Activated T-cell treated with anti-CD3 and anti-CD28 coated beads, Interleukin-2, amount 50 U/mL, for 72 hours (primary cell): ENCODE data around the gene DNAL4. TPM values are rescaled to one million over a fixed set of nuclear protein-coding genes. Genes with fewer than 3 reads are reported as not detected.
A peak's percentile ranks its signal among the peaks of the same experiment; 100 is the strongest.
"Not testable (repeated sequence)": the region's sequence is repeated elsewhere in the genome, so short reads cannot be mapped to it uniquely, and the experiment has no call there.

Experiments
- ATAC-seq, 2 donors: fragments of 150-1000 bp; cut with Tn5 transposase; replicated peaks in 1 of 2; 2 replicates each; pipeline ENCODE4 v1.10.0; 2021; ENCODE audit warnings: moderate library complexity in 2 of 2, mild to moderate bottlenecking in 1 of 2
- DNase-seq, 2 donors: peaks; one replicate each; pipeline ENCODE4 v3.0.0; 2021 to 2022; ENCODE audit warnings: mixed read lengths in 1 of 2
- H3K27ac Mint-ChIP-seq: one replicate; pipeline ENCODE4 v1.8.0; 2022; ENCODE audit warnings: mild to moderate bottlenecking, moderate library complexity, mixed read lengths
- H3K27me3 Mint-ChIP-seq: one replicate; pipeline ENCODE4 v1.8.0; 2022; ENCODE audit warnings: low read depth, mixed read lengths
- H3K36me3 Mint-ChIP-seq, 2 donors: one replicate each; pipeline ENCODE4 v1.8.0; 2022; ENCODE audit warnings: mixed read lengths in 2 of 2, mild to moderate bottlenecking in 1 of 2; ENCODE audit not compliant: insufficient read depth in 2 of 2
- H3K4me1 Mint-ChIP-seq: one replicate; pipeline ENCODE4 v1.8.0; 2022; ENCODE audit warnings: low read depth, mixed read lengths
- H3K4me3 Mint-ChIP-seq, 2 donors: one replicate each; pipeline ENCODE4 v1.8.0; 2022; ENCODE audit warnings: mild to moderate bottlenecking in 2 of 2, mixed read lengths in 2 of 2, moderate library complexity in 2 of 2
- H3K9me3 Mint-ChIP-seq, 2 donors: one replicate each; pipeline ENCODE4 v1.8.0; 2022; ENCODE audit warnings: mixed read lengths in 2 of 2
- total RNA-seq, 2 donors: library from RNA; stranded (reverse); gene quantifications; one replicate each; pipeline ENCODE4 v1.2.3, GENCODE V29; 2022

The DNAL4 gene
- total RNA-seq, 2 donors from 2014 or later = 10.6 to 16.6 TPM

DNA sequence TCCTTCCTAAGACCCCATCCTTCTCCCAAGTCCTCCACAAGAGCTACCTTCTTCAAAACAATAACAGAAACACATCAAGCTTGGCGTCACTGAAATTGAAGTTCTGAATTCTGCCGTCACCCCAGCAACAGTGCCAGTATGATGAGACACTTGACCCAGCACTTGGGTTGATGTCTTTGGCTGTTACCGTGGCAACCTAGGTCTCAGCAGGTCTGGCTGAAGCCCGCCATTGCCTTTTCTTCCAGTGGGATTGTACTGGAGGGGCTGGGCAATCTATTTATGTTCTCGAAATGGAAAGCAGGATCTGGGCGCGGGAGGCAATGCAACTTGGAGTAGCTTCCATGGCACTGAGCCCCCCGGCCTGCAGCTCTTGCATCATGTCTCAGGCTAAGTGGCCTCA is 26.1 kb upstream of the DNAL4 start:
- H3K27me3 Mint-ChIP-seq = no peaks in the 10 kb centered on the region
- H3K27ac Mint-ChIP-seq = no peak overlapping the region
- no peak overlapping the region for H3K4me3 Mint-ChIP-seq
- H3K4me1 Mint-ChIP-seq = no peaks in the 10 kb centered on the region
- no peak for ATAC-seq
- no peak for DNase-seq
- H3K9me3 Mint-ChIP-seq = no peaks in the 10 kb centered on the region
- H3K36me3 Mint-ChIP-seq = no peaks in the 10 kb centered on the region

DNA sequence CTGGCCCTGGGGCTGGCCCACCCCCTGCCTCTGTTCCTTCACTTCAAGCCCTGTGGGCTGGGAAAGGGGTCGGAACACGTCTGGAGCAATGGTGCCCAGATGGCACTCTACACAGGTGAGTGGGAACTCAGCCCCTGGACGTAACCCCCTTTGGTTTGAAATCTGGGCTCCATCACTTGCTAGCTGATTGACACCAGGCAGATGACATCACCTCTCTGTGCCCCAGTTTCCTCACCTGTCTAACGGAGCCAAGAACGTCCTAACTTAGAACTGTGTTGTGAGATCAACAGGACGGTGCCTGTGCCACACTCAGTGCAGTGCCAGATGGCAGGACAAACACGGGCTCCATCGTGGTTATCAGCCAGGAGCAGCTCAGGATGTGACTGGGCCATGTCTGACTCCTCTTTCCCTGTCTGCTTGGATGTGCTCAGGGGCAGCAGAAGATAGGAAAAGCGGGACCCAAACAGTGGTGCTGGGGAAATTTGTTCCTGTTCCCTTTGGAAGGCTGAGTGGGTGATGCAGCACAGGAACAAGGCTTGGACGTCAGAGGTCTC is 25.5 kb upstream of the DNAL4 start:
- no peaks in the 10 kb centered on the region for H3K36me3 Mint-ChIP-seq
- H3K4me1 Mint-ChIP-seq = no peaks in the 10 kb centered on the region
- H3K27ac Mint-ChIP-seq = no peak overlapping the region
- no peaks in the 10 kb centered on the region for H3K9me3 Mint-ChIP-seq
- no peak overlapping the region for H3K4me3 Mint-ChIP-seq
- DNase-seq (no peak), ATAC-seq (no peak)
- H3K27me3 Mint-ChIP-seq = no peaks in the 10 kb centered on the region

DNA sequence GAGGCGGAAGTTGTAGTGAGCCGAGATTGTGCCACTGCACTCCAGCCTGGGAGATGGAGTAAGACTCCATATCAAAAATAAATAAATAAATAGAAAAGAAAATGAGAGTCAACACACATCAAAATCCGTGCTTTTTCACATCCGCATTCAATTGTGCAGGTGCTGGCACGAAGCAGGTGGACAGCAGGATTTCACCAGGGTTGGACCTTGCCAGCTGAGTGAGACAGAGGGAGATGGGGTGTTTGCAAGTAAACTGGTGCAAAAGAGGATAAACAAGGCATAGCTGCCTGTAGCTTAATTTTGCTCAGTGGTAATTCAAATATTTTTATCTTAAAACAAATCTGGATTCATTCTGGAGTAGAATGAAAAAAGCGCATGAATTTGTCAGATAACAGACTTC is 23.3 kb upstream of the DNAL4 start:
- Mint-ChIP-seq H3K27ac (no peak overlapping the region), H3K36me3 (no peaks in the 10 kb centered on the region), H3K27me3 (peaks cover 6% of the 10 kb centered on the region), H3K4me3 (no peak overlapping the region), H3K9me3 (no peaks in the 10 kb centered on the region), H3K4me1 (no peaks in the 10 kb centered on the region)
- DNase-seq (no peak), ATAC-seq (no peak)

DNA sequence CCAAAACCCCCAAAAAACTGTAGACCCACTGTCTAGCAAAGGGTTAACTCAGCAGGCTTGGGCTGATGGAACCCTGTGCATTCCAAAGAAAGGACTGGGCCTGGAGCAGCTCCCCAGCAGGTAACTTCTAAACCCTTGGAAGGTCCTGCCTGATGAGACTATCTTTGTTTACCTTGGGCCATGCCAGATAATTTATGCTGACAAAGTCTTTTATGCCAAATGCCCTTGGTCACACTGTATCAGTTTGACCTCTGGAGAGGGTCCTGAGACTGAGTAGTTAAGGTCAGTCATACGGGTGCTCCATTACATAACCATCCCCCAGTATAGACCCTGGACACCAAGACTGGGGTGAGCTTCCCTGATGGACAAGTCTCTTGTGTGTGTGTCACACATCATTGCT is 21.9 kb upstream of the DNAL4 start:
- Mint-ChIP-seq H3K9me3 (peaks cover 4% of the 10 kb centered on the region in 2 donors), H3K4me3 (no peak overlapping the region), H3K36me3 (peaks cover 0 to 3% of the 10 kb centered on the region in 2 donors), H3K27ac (no peak overlapping the region), H3K27me3 (peaks cover 11% of the 10 kb centered on the region), H3K4me1 (no peaks in the 10 kb centered on the region)
- DNase-seq (no peak), ATAC-seq (no peak)

DNA sequence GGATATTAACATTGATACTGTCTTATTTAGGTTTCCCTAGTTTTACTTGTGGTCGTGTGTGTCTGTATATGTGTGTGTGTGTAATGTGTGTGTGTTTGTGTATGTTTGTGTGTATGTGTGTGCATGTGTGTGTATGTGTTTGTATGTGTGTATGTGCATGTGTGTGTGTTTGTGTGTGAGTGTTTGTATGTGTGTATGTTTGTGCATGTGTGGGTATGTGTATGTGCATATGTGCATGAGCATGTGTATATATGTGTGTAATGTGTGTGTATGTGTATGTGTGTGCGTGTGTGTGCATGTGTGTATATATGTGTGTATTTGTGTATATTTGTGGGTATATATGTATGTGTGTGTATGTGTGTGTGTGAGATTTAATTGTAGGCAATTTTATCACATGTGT is 17.3 kb upstream of the DNAL4 start:
- DNase-seq (no peak), ATAC-seq (no peak)
- Mint-ChIP-seq H3K4me1 (no peaks in the 10 kb centered on the region), H3K27me3 (peaks cover 11% of the 10 kb centered on the region), H3K36me3 (peaks cover 3 to 8% of the 10 kb centered on the region in 2 donors), H3K27ac (no peak overlapping the region), H3K4me3 (no peak overlapping the region), H3K9me3 (peaks cover 8 to 12% of the 10 kb centered on the region in 2 donors)

DNA sequence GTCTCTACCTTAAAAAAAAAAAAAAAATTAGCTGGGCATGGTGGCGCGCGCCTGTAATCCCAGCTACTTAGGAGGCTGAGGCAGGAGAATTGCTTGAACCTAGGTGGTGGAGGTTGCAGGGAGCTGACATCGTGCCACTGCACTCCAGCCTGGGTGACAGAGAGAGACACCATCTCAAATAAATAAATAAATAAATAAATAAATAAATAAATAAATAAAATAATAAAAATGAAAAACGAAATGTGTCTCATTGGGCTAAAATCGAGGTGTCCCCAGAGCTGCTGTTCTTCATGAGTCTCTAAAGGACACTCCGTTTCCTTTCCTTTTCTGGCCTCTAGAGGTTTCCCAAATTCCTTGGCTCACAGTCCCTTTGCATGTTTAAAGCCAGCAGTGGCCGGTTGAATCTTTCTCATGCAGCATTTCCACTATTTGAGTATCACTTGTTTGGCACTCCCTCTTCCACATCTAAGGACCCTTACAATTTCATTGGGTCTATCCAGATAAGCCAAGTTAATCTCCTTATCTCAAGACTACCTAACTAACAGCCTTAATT is 11.2 kb upstream of the DNAL4 start:
- not testable (repeated sequence) for H3K9me3 Mint-ChIP-seq, H3K36me3 Mint-ChIP-seq, H3K4me3 Mint-ChIP-seq, H3K4me1 Mint-ChIP-seq, ATAC-seq, DNase-seq, H3K27ac Mint-ChIP-seq
- H3K27me3 Mint-ChIP-seq = peaks cover 16% of the 10 kb centered on the region

DNA sequence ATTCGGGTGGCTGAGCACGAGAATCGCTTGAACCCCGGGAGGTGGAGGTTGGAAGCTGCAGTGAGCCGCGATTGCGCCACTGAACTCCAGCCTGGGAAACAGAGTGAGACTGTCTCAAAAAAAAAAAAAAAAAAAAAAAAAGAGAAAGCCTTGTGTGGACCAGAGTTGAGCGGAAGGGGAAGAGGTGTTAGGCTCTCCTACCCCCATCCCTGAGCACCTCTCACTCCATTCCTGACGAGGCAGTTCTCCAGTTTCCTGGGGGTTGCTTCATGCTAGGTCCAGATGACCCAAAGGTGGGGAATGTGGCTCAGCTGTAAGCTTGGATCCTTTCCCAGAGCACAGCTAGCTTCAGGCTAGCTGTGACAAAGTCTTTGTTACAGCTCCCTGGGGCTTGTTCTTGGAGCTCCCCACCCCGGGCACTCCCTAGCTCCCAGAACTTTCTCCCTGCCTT is 8.8 kb upstream of the DNAL4 start:
- Mint-ChIP-seq H3K27ac (no peak overlapping the region), H3K9me3 (peaks cover 0 to 5% of the 10 kb centered on the region in 2 donors), H3K27me3 (peaks cover 16% of the 10 kb centered on the region), H3K36me3 (no peaks in the 10 kb centered on the region), H3K4me1 (peaks cover 7% of the 10 kb centered on the region), H3K4me3 (no peak overlapping the region)
- ATAC-seq = no peak
- DNase-seq = no peak

DNA sequence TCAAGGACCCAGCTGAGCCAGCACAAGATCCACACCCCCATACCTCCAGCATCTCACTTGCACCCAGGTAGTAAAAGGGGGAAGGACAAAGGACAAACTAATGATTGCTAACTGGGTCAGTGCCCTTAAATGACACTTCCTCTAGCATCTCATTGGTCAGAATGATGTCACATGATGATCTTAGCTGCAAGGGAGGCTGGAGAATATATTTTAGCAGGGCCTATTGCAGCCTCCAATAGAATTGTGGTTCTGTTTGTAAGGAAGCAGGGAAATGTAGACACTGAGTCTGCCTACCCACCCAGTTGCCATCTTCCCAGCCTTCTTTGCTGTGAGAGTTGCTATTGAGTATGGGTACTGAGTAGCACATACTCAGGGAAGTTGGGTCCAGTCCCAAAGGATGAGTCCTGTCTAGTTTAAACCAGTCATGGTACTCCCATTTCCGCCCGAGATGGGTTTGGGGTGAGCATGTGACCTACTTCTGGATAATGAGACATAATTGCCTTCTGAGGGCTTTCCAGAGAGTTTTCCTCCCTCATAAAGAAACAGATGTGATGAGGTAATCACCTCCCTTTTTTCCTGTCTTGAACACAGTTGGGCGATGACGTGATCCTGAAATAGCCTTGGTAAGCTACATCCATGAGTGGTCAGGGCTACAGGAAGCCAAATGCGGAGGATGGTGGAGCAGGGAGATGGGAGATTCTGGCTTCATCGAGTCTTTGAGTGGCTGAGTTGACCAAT is 5.5 kb upstream of the DNAL4 start:
- ATAC-seq (no peak), DNase-seq (no peak)
- Mint-ChIP-seq H3K9me3 (peaks cover 0 to 5% of the 10 kb centered on the region in 2 donors), H3K27me3 (peaks cover 10% of the 10 kb centered on the region), H3K27ac (no peak overlapping the region), H3K4me3 (no peak overlapping the region), H3K36me3 (no peaks in the 10 kb centered on the region), H3K4me1 (peaks cover 7% of the 10 kb centered on the region)

DNA sequence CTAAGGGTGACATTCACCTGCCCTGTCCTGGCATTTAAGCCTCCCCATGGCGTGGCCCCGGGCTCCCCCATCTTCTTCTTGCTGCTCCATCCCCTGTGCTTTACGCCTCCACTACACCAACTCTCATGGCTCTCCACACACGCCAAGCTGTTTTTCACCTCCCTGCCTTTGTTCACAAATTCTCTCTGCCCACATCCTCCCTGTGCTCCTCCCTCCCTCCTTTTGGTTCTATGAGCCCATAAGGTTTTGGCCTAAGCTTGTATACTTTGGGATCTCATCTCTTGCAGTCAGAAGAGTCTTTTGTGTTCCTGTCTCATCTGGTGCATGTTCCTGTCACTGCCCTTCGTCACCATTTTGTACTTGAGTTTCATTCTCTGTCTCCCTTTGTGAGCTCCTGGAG is 4.6 kb upstream of the DNAL4 start:
- H3K27ac Mint-ChIP-seq = no peak overlapping the region
- H3K9me3 Mint-ChIP-seq = peaks cover 0 to 5% of the 10 kb centered on the region in 2 donors
- DNase-seq (no peak), ATAC-seq (no peak)
- peaks cover 3% of the 10 kb centered on the region for H3K27me3 Mint-ChIP-seq
- peaks cover 7% of the 10 kb centered on the region for H3K4me1 Mint-ChIP-seq
- H3K4me3 Mint-ChIP-seq = no peak overlapping the region
- H3K36me3 Mint-ChIP-seq = no peaks in the 10 kb centered on the region

DNA sequence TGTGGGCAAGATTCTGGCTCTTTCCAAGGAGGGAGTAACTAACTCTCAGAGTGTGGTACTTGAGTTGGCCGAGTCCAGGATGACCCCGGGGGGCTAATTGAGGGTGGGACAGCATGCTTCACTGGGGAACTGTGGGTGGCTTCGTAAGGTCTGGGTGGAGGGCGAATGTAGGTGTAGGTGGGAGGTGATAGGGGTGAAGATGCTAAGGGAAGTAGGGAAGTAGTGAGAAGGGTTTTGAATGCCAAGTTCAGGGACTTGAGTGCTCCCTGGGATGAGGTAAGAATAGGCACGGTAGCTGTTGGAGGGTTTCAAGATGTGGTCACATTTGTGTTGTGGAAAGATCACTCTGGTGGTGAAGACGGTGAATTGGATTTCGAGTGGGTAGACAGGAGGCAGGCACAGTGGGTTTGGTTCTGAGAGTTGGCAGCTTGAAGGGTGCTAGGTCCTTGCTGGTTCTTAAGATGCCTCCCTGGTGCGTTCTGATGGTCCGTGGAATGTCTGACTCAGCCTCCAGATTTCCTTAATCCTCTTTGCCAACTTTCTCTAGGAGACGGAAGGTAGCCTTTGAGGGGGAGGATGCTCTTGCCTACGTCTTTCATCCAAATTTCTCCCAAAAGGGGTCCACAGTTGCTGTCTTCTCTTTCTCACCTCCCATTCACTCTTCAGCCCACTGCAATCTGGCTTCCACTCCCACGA is 2.5 kb upstream of the DNAL4 start:
- Mint-ChIP-seq H3K4me3 (no peak overlapping the region), H3K36me3 (peaks cover 2% of the 10 kb centered on the region in 2 donors), H3K27me3 (no peaks in the 10 kb centered on the region), H3K4me1 (peaks cover 14% of the 10 kb centered on the region), H3K9me3 (peaks cover 0 to 5% of the 10 kb centered on the region in 2 donors), H3K27ac (no peak overlapping the region)
- no peak for DNase-seq
- no peak for ATAC-seq

DNA sequence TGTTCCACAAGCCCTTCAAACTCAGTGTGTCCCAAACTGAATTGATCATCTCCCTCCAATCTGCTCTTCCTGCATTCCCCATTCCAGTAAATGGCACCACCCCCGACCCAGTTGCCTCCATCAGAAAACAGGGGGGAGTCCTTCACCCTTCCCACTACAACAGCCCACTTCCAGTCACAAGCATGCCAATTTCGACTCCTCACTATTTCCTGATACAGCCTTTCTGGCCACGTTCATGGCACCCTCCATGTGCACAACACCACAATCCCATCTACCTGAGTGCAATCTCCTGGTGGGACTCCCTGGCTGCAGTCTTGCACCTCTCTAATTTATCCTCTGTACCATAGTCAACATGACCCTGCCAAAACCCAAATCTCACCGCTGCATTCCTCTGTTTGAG is 1.6 kb upstream of the DNAL4 start:
- peaks cover 2% of the 10 kb centered on the region in 2 donors for H3K36me3 Mint-ChIP-seq
- no peak for DNase-seq
- no peak overlapping the region for H3K27ac Mint-ChIP-seq
- no peak for ATAC-seq
- H3K4me3 Mint-ChIP-seq = no peak overlapping the region
- peaks cover 14% of the 10 kb centered on the region for H3K4me1 Mint-ChIP-seq
- H3K27me3 Mint-ChIP-seq = no peaks in the 10 kb centered on the region
- H3K9me3 Mint-ChIP-seq = peaks cover 0 to 5% of the 10 kb centered on the region in 2 donors

DNA sequence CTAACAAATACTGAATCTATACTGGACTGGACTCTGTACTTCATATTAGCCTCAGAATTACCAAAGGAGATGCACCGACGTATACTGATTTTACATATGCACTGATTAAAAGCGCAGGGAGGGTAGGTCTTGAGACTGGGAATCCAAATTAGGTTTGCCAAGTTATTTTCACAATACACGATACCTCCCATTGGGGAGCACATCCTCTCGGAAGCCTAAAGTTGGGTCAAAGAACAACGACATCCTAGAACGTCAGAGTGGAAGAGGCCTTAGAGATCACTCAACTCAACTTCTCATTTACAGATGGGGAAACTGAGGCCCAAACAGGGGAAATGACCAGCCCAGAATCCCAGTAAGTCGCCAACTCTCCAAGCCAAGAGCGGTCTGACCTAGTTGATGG is 626 bp downstream of the DNAL4 start:
- DNase-seq (no peak), ATAC-seq (no peak)
- Mint-ChIP-seq H3K36me3 (peaks cover 2% of the 10 kb centered on the region in 2 donors), H3K27ac (peak overlapping the region; percentile 64), H3K4me3 (peak overlapping the region; percentile 92 to 94), H3K27me3 (no peaks in the 10 kb centered on the region), H3K9me3 (no peaks in the 10 kb centered on the region), H3K4me1 (peaks cover 8% of the 10 kb centered on the region)

DNA sequence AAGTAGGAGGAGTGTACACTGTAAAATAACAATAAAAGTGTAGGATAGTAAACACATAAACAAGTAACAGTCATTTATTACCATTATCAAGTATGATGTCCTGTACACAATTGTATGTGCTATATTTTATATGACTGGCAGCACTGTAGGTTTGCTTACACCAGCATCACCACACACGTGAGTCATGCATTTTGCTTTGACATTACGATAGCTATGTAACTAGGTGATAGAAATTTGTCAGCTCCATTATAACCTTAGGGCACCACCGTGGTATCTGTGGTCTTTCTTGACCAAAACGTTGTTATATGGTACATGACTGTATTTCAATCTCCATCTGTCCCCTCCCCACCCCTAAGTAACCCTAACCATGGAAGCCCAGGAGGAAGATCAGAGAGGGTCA is 1.1 kb downstream of the DNAL4 start:
- ATAC-seq (peak; percentile 42 to 58), DNase-seq (peak; percentile 42 to 48)
- Mint-ChIP-seq H3K4me3 (peak overlapping the region; percentile 92 to 94), H3K27ac (peak overlapping the region; percentile 64), H3K9me3 (no peaks in the 10 kb centered on the region), H3K27me3 (no peaks in the 10 kb centered on the region), H3K4me1 (peaks cover 7% of the 10 kb centered on the region), H3K36me3 (peaks cover 2% of the 10 kb centered on the region in 2 donors)
